ENCODE results near the gene NCBP3. TPM values are rescaled to one million over a fixed set of nuclear protein-coding genes. Genes with fewer than 3 reads are reported as not detected.

The NCBP3 gene
- total and polyA plus RNA-seq, 2 of the 8 experiments (the other 6 are each of a cell fraction or from before 2014, with no cell fraction given) = 19.6 to 46.1 TPM

DNA sequence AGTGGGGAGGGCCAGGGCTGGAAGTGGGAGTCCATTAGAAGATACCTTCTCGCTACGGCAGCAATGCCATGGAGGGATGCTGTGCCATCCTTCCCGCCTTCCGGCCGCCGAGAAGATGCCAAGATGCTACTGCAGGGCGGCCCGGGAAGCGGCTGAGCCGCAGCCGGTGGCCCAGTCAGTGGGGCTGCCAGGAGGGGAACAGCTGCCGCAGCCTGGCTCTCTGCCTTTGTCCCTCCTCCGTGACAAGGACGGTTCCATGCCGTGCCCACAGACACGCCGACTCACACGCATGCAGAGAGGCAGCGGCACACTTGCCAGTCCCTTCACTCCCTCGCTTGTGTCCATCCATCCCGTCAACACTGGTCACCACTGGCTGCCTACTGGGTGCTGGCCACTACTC is 20.2 kb upstream of the NCBP3 start:
- H4K91ac ChIP-seq (replicated peaks; ENCODE audit: insufficient read length, low read length) = no peak overlapping the region
- H3K27ac ChIP-seq (ENCODE audit: low read depth, low read length) = no peak overlapping the region
- no peaks in the 10 kb centered on the region for H3K79me1 ChIP-seq (ENCODE audit: low read depth, low read length)
- H4K5ac ChIP-seq (ENCODE audit: insufficient read length, low read depth, low read length) = no peak overlapping the region
- H2BK15ac ChIP-seq (ENCODE audit: low read length) = no peak overlapping the region
- no peaks in the 10 kb centered on the region for H3K4me1 ChIP-seq (replicated peaks in 1 of 4; ENCODE audit: control insufficient read depth in 3 of 4, insufficient read depth in 4 of 4, low read length in 3 of 4)
- H2BK120ac ChIP-seq (replicated peaks; ENCODE audit: low read depth, low read length) = no peak overlapping the region
- H3K4me3 ChIP-seq (ENCODE audit: extremely low read depth in 1 of 4, insufficient read depth in 2 of 4, low read depth in 3 of 4, low read length in 4 of 4) = no peak overlapping the region
- no peak overlapping the region for H4K8ac ChIP-seq (ENCODE audit: extremely low read depth, insufficient read depth, low read length)
- no peak overlapping the region for H2AFZ ChIP-seq (ENCODE audit: low read length)
- 96% methylated on average over 20 of the region's 21 CpGs; no CpG with 5 or more reads in 1 of the 2 experiments for WGBS, 2 experiments (ENCODE audit: extremely low coverage in 1 of 2, insufficient coverage in 1 of 2, insufficient read length in 1 of 2, insufficient replicate concordance in 2 of 2, low coverage in 1 of 2, low lambda C conversion rate in 2 of 2, missing lambda C conversion rate in 1 of 2)
- H3K23ac ChIP-seq (ENCODE audit: insufficient read length) = no peak overlapping the region
- DNase-seq (ENCODE audit: low read depth in 1 of 2, low spot score in 2 of 2) (no peak), FAIRE-seq (no peak)
- no peak overlapping the region for H2AK5ac ChIP-seq (ENCODE audit: low read depth, low read length)
- H3K14ac ChIP-seq (ENCODE audit: insufficient read length) = no peak overlapping the region
- no peak overlapping the region for H3K56ac ChIP-seq (replicated peaks; ENCODE audit: insufficient read length, low read depth, low read length)
- no peaks in the 10 kb centered on the region for H3K9me3 ChIP-seq (ENCODE audit: insufficient read depth in 2 of 2, low read depth in 1 of 2, low read length in 1 of 2)
- H3K79me2 ChIP-seq (ENCODE audit: control insufficient read depth in 1 of 2, insufficient read depth in 2 of 2, low read length in 2 of 2) = no peaks in the 10 kb centered on the region
- H2BK5ac ChIP-seq (ENCODE audit: low read depth, low read length) = no peak overlapping the region
- H3K4ac ChIP-seq (replicated peaks; ENCODE audit: insufficient read length, low read depth, low read length) = no peak overlapping the region
- no peak overlapping the region for H2BK12ac ChIP-seq (ENCODE audit: low read depth, low read length)
- CTCF ChIA-PET (ENCODE audit: partially characterized antibody) = interaction anchor here (4.0 to 12.7 kb wide), 2 partner anchors 17 to 36 kb away, joined by 33 to 131 read pairs; no protein-coding TSS in a partner anchor
- H3K36me3 ChIP-seq (ENCODE audit: control insufficient read depth in 2 of 4, insufficient read depth in 4 of 4, low read length in 3 of 4) = peaks cover 0 to 4% (median under 1%) of the 10 kb centered on the region in 4 experiments; a peak in 3 of 8 replicates
- H4K20me1 ChIP-seq (replicated peaks in 1 of 2; ENCODE audit: control insufficient read depth in 1 of 2, insufficient read depth in 2 of 2, low read length in 2 of 2) = no peaks in the 10 kb centered on the region
- no peak overlapping the region for H3K4me2 ChIP-seq (ENCODE audit: insufficient read depth in 1 of 2, low read depth in 2 of 2, low read length in 2 of 2)
- no peaks in the 10 kb centered on the region for H3K27me3 ChIP-seq (replicated peaks in 1 of 4; ENCODE audit: control insufficient read depth in 3 of 4, extremely low read depth in 1 of 4, insufficient read depth in 3 of 4, low read length in 3 of 4)
- POLR2A ChIA-PET (ENCODE audit: partially characterized antibody) = interaction anchor here (1.0 to 1.7 kb wide), 3 partner anchors 10 to 27 kb away, joined by 3 to 5 read pairs (median 3); partner anchors contain the start of gene CAMKK1
- no peaks in the 10 kb centered on the region for H3K23me2 ChIP-seq (ENCODE audit: low read depth, low read length)
- no peak overlapping the region for H2BK20ac ChIP-seq (ENCODE audit: low read length)
- H3K18ac ChIP-seq (ENCODE audit: extremely low read depth, low read length) = no peak overlapping the region
- H3K9ac ChIP-seq (replicated peaks in 1 of 4; ENCODE audit: extremely low read depth in 1 of 4, low read depth in 3 of 4, low read length in 3 of 4) = no peak overlapping the region
- TF ChIP-seq CTCF (IDR thresholded peaks at IDR 0.05; ENCODE audit: control extremely low read depth in 1 of 3, insufficient read depth in 1 of 3, low read depth in 1 of 3, low read length in 3 of 3) (no peak), ATF3 (IDR thresholded peaks at IDR 0.05; ENCODE audit: insufficient read depth, low read depth, low read length) (no peak), SIN3A (conservative IDR thresholded peaks at IDR 0.05 in 1 of 2, IDR thresholded peaks at IDR 0.05 in 1 of 2; ENCODE audit: low read depth in 1 of 2, low read length in 2 of 2) (no peak), SP1 (IDR thresholded peaks at IDR 0.05; ENCODE audit: low read depth, low read length) (no peak), JUND (IDR thresholded peaks at IDR 0.05; ENCODE audit: low read length) (no peak), KDM5A (IDR thresholded peaks at IDR 0.05; ENCODE audit: low read length) (no peak), TEAD4 (IDR thresholded peaks at IDR 0.05; ENCODE audit: low read depth, low read length) (no peak), TAF7 (optimal IDR thresholded peaks at IDR 0.05; ENCODE audit: borderline replicate concordance, low read depth, low read length) (no peak), NANOG (IDR thresholded peaks at IDR 0.05; ENCODE audit: insufficient read depth, low read depth, low read length, poor library complexity, severe bottlenecking) (no peak), SUZ12 (IDR thresholded peaks at IDR 0.05; ENCODE audit: low read length) (no peak), GTF2F1 (IDR thresholded peaks at IDR 0.05; ENCODE audit: borderline replicate concordance, low read depth, low read length) (no peak)
